Measurements from ENCODE around the gene INVS.
"Not testable (repeated sequence)": the region's sequence is repeated elsewhere in the genome, so short reads cannot be mapped to it uniquely, and the experiment has no call there.

The INVS gene

GRCh38 chr9:100063185-100063584 lies 35.9 kb upstream of the INVS start:
- peak in 1 of 2 donors; percentile 12 for DNase-seq (ENCODE audit: low read depth in 2 of 2)
- no peak for TF ChIP-seq CTCF (IDR thresholded peaks at IDR 0.05; ENCODE audit: low read depth, low read length)
- H3K4me3 ChIP-seq (replicated peaks in 1 of 2; ENCODE audit: low read depth in 2 of 2, low read length in 2 of 2), result no peak overlapping the region

- no peak for TF ChIP-seq CTCF (IDR thresholded peaks at IDR 0.05; ENCODE audit: low read depth, low read length)
- peak; percentile 42 to 88 for DNase-seq (ENCODE audit: low read depth in 2 of 2)
These were observed 34.0 kb upstream of the INVS start for GRCh38 chr9:100064872-100065581.

GRCh38 chr9:100066539-100066938 lies 32.5 kb upstream of the INVS start:
- no peak overlapping the region for H3K4me3 ChIP-seq (replicated peaks in 1 of 2; ENCODE audit: low read depth in 2 of 2, low read length in 2 of 2)
- no peak for TF ChIP-seq CTCF (IDR thresholded peaks at IDR 0.05; ENCODE audit: low read depth, low read length)
- peak; percentile 54 to 76 for DNase-seq (ENCODE audit: low read depth in 2 of 2)

More at GRCh38 chr9:100064872-100065581, 34.0 kb upstream of the INVS start:
- H3K4me3 ChIP-seq (replicated peaks in 1 of 2; ENCODE audit: low read depth in 2 of 2, low read length in 2 of 2), result no peak overlapping the region

GRCh38 chr9:100067990-100068389 lies 31.1 kb upstream of the INVS start:
- not testable (repeated sequence) for H3K4me3 ChIP-seq (replicated peaks in 1 of 2; ENCODE audit: low read depth in 2 of 2, low read length in 2 of 2); DNase-seq (ENCODE audit: low read depth in 2 of 2)

GRCh38 chr9:100069068-100069467 lies 30.0 kb upstream of the INVS start:
- DNase-seq (ENCODE audit: low read depth in 2 of 2); H3K4me3 ChIP-seq (replicated peaks in 1 of 2; ENCODE audit: low read depth in 2 of 2, low read length in 2 of 2): not testable (repeated sequence)

- H3K4me3 ChIP-seq (replicated peaks in 1 of 2; ENCODE audit: low read depth in 2 of 2, low read length in 2 of 2), result no peak overlapping the region
- no peak for TF ChIP-seq CTCF (IDR thresholded peaks at IDR 0.05; ENCODE audit: low read depth, low read length)
- DNase-seq (ENCODE audit: low read depth in 2 of 2), result no peak
These were observed 28.7 kb upstream of the INVS start for GRCh38 chr9:100070104-100071041.

- H3K4me3 ChIP-seq (replicated peaks in 1 of 2; ENCODE audit: low read depth in 2 of 2, low read length in 2 of 2), result no peak overlapping the region
- DNase-seq (ENCODE audit: low read depth in 2 of 2), result no peak
- TF ChIP-seq CTCF (IDR thresholded peaks at IDR 0.05; ENCODE audit: low read depth, low read length), result no peak
These were observed 27.8 kb upstream of the INVS start for GRCh38 chr9:100071271-100071670.
